Neural cell (in vitro differentiated cells): ENCODE measurements around the gene REV1.

Experiments used
- CTCF ChIP-seq: fragments of 450-650 bp; IDR thresholded peaks from 2 replicates; pipeline ENCODE4 v1.5.1; 2014; ENCODE audit warnings: antibody characterized with exemption, mild to moderate bottlenecking, moderate library complexity; ENCODE audit not compliant: poor library complexity, severe bottlenecking
- EZH2 ChIP-seq: fragments of 200-600, 300-800 bp; shearing (Covaris generic), sonication (generic); IDR thresholded peaks from 2 replicates; pipeline ENCODE4 v1.6.1; 2014; ENCODE audit warnings: antibody characterized with exemption, low read length, borderline replicate concordance, mild to moderate bottlenecking; ENCODE audit not compliant: insufficient read depth, poor library complexity, severe bottlenecking
- POLR2AphosphoS5 ChIP-seq: IDR thresholded peaks from 2 replicates; pipeline ENCODE4 v1.6.1; 2012

GRCh38 chr2:99365661-99366060 lies 124.2 kb downstream of the REV1 start:
- TF ChIP-seq EZH2, result no peak
- no peak for TF ChIP-seq CTCF
- no peak for TF ChIP-seq POLR2AphosphoS5
